HepG2 (cell line): Measurements from ENCODE around the gene SPHK1. TPM values are rescaled to one million over a fixed set of nuclear protein-coding genes. Genes with fewer than 3 reads are reported as not detected.
A peak's percentile ranks its signal among the peaks of the same experiment; 100 is the strongest.

Source experiments
- CENPX ChIP-seq: sonication (generic); formaldehyde crosslinking; IDR thresholded peaks from 2 replicates; pipeline ENCODE4 v1.9.0; 2021; ENCODE audit warnings: mild to moderate bottlenecking, missing genetic modification reagents, moderate library complexity
- FOXO1 ChIP-seq: sonication (generic); formaldehyde crosslinking; IDR thresholded peaks from 2 replicates; pipeline ENCODE4 v1.4.0; 2020; ENCODE audit warnings: missing genetic modification reagents
- HOXA3 ChIP-seq: sonication (generic); formaldehyde crosslinking; IDR thresholded peaks from 2 replicates; pipeline ENCODE4 v1.5.0; 2020; ENCODE audit warnings: missing genetic modification reagents
- MBD4 ChIP-seq: IDR thresholded peaks from 2 replicates; pipeline ENCODE4 v1.6.1; 2012; ENCODE audit warnings: low read length, inconsistent platforms, borderline replicate concordance
- MTA1 ChIP-seq: sonication (generic); formaldehyde crosslinking; IDR thresholded peaks from 2 replicates; pipeline ENCODE4 v1.4.0; 2020; ENCODE audit warnings: missing genetic modification reagents, mild to moderate bottlenecking, borderline replicate concordance
- PHB2 ChIP-seq: fragments of 450-650 bp; IDR thresholded peaks from 2 replicates; pipeline ENCODE4 v1.6.1; 2018; ENCODE audit not compliant: partially characterized antibody
- POLR2AphosphoS5 ChIP-seq: IDR thresholded peaks from 2 replicates; pipeline ENCODE4 v1.6.1; 2012; ENCODE audit warnings: low read depth, low read length
- RBFOX2 ChIP-seq: fragments of 200-400 bp; formaldehyde crosslinking; IDR thresholded peaks from 2 replicates; pipeline ENCODE4 v1.6.1; 2017; ENCODE audit warnings: low read depth, mild to moderate bottlenecking, low read length
- SKI ChIP-seq: fragments of 450-650 bp; IDR thresholded peaks from one replicate; pipeline ENCODE4 v1.6.1; 2018; ENCODE audit warnings: mild to moderate bottlenecking; ENCODE audit not compliant: partially characterized antibody
- SOX6 ChIP-seq, 2 experiments: fragments of 450-650 bp in 1 of 2; sonication (generic) in 1 of 2; formaldehyde crosslinking in 1 of 2; IDR thresholded peaks; 2 replicates each; pipeline versions ENCODE4 v1.4.0 to v1.6.1; 2017 to 2020; ENCODE audit warnings: antibody characterized with exemption in 1 of 2, mild to moderate bottlenecking in 1 of 2, missing genetic modification reagents in 1 of 2
- THYN1 ChIP-seq: sonication (generic); formaldehyde crosslinking; IDR thresholded peaks from 2 replicates; pipeline ENCODE4 v1.8.1; 2023; ENCODE audit warnings: low read depth, mild to moderate bottlenecking, moderate library complexity, missing genetic modification reagents, borderline replicate concordance
- ZBTB38 ChIP-seq: sonication (generic); formaldehyde crosslinking; IDR thresholded peaks from 2 replicates; pipeline ENCODE4 v1.5.1; 2020; ENCODE audit warnings: mild to moderate bottlenecking, missing genetic modification reagents
- ZFP36 ChIP-seq: fragments of 150-350 bp; IDR thresholded peaks from 2 replicates; pipeline ENCODE4 v1.6.1; 2018; ENCODE audit warnings: borderline replicate concordance, low read length, low read depth; ENCODE audit not compliant: partially characterized antibody
- ZNF12 ChIP-seq: sonication (generic); formaldehyde crosslinking; IDR thresholded peaks from 2 replicates; pipeline ENCODE4 v1.5.0; 2020; ENCODE audit warnings: missing genetic modification reagents
- ZSCAN25 ChIP-seq: sonication (generic); formaldehyde crosslinking; IDR thresholded peaks from 2 replicates; pipeline ENCODE4 v1.8.0; 2022; ENCODE audit warnings: mild to moderate bottlenecking, missing genetic modification reagents
- polyA plus RNA-seq, 8 experiments: library from polyadenylated mRNA; depleted of rRNA in 3 of 8; stranded (reverse) in 7 of 8; unstranded in 1 of 8; fragments of >200 nt; fragmentation: Illumina TruSeq in 4 of 8; extraction: Trizol in 4 of 8; gene quantifications; 2 replicates each; pipeline versions ENCODE4 v1.2.1 to v1.2.3, GENCODE V29; 2011 to 2016; ENCODE audit warnings: low read depth in 4 of 8, missing spikeins in 1 of 8, mixed read lengths in 1 of 8; ENCODE audit not compliant: insufficient read depth in 1 of 8
- total RNA-seq, 5 experiments: library from RNA; depleted of rRNA; stranded (reverse); fragments of >200 nt; fragmentation: Illumina TruSeq; extraction: Trizol; gene quantifications; 2 replicates each; pipeline ENCODE4 v1.2.3, GENCODE V29; 2016; ENCODE audit warnings: low read depth in 1 of 5
- TF ChIP-seq, protein P1 (sequence below): sonication (generic); formaldehyde crosslinking; IDR thresholded peaks from 2 replicates; pipeline ENCODE4 v1.5.0; 2020; ENCODE audit warnings: missing genetic modification reagents, mild to moderate bottlenecking, borderline replicate concordance
- TF ChIP-seq, protein P2 (sequence below): sonication (generic); formaldehyde crosslinking; IDR thresholded peaks from 2 replicates; pipeline ENCODE4 v1.4.0; 2020; ENCODE audit warnings: missing genetic modification reagents
- TF ChIP-seq, protein P3 (sequence below): sonication (generic); formaldehyde crosslinking; IDR thresholded peaks from 2 replicates; pipeline ENCODE4 v1.4.0; 2020; ENCODE audit warnings: mild to moderate bottlenecking, missing genetic modification reagents

Gene SPHK1
- total and polyA plus RNA-seq, 2 of the 13 experiments (the other 11 are each of a cell fraction or from before 2014, with no cell fraction given), result 129 to 160 TPM

DNA sequence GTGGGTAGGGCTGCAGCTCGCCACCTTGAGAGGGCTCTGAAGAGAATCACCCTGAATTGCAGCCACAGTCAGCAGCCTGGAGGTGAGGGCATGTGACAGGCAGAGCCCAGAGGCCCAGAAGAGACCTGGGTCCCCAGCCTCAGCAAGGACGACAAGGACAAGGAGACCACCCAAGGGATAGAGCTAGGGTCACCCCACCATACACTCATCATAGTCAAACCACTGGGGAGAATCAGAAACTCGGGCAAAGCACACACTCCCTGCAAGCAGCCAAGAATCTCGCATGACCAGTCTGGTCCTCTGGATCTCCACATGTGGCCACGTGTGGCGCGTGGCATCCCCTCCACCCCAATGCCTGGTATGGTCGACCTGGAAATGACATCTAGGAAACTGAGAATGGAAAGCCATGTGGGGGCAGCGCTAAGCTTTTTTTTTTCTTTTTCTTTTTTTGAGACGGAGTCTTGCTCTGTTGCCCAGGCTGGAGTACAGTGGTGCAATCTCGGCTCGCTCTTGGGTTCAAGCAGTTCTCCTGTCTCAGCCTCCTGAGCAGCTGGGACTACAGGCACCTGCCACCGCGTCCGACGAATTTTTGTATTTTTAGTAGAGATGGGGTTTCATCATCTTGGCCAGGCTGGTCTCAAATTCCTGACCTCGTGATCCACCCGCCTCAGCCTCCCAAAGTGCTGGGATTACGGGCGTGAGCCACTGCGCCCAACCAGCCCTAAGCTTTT lies 4.6 kb upstream of the SPHK1 start (continued):
- TF ChIP-seq, protein P1, sequence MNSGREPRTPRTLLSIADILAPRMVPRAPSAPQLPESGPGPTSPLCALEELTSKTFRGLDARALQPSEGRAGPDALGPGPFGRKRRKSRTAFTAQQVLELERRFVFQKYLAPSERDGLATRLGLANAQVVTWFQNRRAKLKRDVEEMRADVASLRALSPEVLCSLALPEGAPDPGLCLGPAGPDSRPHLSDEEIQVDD, result no peak
- TF ChIP-seq ZBTB38, result peak; percentile 23
- TF ChIP-seq THYN1, result no peak
- no peak; the same call in 1 of the 2 replicates for TF ChIP-seq ZNF12
- TF ChIP-seq FOXO1 (CRISPR knock-in tag), result no peak
- 0 out of 2 replicates have a peak, but pooled peaks have one; percentile 30 for TF ChIP-seq ZSCAN25 (CRISPR knock-in tag)
- TF ChIP-seq, protein P2, sequence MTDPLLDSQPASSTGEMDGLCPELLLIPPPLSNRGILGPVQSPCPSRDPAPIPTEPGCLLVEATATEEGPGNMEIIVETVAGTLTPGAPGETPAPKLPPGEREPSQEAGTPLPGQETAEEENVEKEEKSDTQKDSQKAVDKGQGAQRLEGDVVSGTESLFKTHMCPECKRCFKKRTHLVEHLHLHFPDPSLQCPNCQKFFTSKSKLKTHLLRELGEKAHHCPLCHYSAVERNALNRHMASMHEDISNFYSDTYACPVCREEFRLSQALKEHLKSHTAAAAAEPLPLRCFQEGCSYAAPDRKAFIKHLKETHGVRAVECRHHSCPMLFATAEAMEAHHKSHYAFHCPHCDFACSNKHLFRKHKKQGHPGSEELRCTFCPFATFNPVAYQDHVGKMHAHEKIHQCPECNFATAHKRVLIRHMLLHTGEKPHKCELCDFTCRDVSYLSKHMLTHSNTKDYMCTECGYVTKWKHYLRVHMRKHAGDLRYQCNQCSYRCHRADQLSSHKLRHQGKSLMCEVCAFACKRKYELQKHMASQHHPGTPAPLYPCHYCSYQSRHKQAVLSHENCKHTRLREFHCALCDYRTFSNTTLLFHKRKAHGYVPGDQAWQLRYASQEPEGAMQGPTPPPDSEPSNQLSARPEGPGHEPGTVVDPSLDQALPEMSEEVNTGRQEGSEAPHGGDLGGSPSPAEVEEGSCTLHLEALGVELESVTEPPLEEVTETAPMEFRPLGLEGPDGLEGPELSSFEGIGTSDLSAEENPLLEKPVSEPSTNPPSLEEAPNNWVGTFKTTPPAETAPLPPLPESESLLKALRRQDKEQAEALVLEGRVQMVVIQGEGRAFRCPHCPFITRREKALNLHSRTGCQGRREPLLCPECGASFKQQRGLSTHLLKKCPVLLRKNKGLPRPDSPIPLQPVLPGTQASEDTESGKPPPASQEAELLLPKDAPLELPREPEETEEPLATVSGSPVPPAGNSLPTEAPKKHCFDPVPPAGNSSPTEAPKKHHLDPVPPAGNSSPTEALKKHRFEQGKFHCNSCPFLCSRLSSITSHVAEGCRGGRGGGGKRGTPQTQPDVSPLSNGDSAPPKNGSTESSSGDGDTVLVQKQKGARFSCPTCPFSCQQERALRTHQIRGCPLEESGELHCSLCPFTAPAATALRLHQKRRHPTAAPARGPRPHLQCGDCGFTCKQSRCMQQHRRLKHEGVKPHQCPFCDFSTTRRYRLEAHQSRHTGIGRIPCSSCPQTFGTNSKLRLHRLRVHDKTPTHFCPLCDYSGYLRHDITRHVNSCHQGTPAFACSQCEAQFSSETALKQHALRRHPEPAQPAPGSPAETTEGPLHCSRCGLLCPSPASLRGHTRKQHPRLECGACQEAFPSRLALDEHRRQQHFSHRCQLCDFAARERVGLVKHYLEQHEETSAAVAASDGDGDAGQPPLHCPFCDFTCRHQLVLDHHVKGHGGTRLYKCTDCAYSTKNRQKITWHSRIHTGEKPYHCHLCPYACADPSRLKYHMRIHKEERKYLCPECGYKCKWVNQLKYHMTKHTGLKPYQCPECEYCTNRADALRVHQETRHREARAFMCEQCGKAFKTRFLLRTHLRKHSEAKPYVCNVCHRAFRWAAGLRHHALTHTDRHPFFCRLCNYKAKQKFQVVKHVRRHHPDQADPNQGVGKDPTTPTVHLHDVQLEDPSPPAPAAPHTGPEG (CRISPR knock-in tag), result peak; percentile 14; the same call in 1 of the 2 replicates
- TF ChIP-seq RBFOX2, result peak; percentile 63
- TF ChIP-seq ZFP36, result no peak
- no peak for TF ChIP-seq MBD4
- TF ChIP-seq CENPX (CRISPR knock-in tag), result no peak
- TF ChIP-seq PHB2, result no peak
- TF ChIP-seq SOX6 (IDR thresholded peaks at IDR 0.05), result no peak
- 0 out of 2 replicates have a peak, but pooled peaks have one; percentile 37 for TF ChIP-seq SOX6 (CRISPR knock-in tag; IDR thresholded peaks at IDR 0.05)
- TF ChIP-seq MTA1 (CRISPR knock-in tag), result no peak
- TF ChIP-seq SKI, result no peak
- TF ChIP-seq POLR2AphosphoS5, result peak; percentile 60; the same call in 1 of the 2 replicates
- TF ChIP-seq, protein P3, sequence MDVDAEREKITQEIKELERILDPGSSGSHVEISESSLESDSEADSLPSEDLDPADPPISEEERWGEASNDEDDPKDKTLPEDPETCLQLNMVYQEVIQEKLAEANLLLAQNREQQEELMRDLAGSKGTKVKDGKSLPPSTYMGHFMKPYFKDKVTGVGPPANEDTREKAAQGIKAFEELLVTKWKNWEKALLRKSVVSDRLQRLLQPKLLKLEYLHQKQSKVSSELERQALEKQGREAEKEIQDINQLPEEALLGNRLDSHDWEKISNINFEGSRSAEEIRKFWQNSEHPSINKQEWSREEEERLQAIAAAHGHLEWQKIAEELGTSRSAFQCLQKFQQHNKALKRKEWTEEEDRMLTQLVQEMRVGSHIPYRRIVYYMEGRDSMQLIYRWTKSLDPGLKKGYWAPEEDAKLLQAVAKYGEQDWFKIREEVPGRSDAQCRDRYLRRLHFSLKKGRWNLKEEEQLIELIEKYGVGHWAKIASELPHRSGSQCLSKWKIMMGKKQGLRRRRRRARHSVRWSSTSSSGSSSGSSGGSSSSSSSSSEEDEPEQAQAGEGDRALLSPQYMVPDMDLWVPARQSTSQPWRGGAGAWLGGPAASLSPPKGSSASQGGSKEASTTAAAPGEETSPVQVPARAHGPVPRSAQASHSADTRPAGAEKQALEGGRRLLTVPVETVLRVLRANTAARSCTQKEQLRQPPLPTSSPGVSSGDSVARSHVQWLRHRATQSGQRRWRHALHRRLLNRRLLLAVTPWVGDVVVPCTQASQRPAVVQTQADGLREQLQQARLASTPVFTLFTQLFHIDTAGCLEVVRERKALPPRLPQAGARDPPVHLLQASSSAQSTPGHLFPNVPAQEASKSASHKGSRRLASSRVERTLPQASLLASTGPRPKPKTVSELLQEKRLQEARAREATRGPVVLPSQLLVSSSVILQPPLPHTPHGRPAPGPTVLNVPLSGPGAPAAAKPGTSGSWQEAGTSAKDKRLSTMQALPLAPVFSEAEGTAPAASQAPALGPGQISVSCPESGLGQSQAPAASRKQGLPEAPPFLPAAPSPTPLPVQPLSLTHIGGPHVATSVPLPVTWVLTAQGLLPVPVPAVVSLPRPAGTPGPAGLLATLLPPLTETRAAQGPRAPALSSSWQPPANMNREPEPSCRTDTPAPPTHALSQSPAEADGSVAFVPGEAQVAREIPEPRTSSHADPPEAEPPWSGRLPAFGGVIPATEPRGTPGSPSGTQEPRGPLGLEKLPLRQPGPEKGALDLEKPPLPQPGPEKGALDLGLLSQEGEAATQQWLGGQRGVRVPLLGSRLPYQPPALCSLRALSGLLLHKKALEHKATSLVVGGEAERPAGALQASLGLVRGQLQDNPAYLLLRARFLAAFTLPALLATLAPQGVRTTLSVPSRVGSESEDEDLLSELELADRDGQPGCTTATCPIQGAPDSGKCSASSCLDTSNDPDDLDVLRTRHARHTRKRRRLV (CRISPR knock-in tag), result no peak
- peak; percentile 9; the same call in 1 of the 2 replicates for TF ChIP-seq HOXA3
